ENCODE results near the gene TSPAN7. TPM values are rescaled to one million over a fixed set of nuclear protein-coding genes. Genes with fewer than 3 reads are reported as not detected.

The TSPAN7 gene
- total RNA-seq, 1 donor from 2014 or later, result 21.8 TPM

GRCh38 chrX:38552721-38553120, 8.6 kb upstream of the TSPAN7 start:
- Mint-ChIP-seq H3K27ac (no peak overlapping the region), H3K36me3 (ENCODE audit: insufficient read depth) (no peaks in the 10 kb centered on the region), H3K4me1 (ENCODE audit: low read depth) (no peaks in the 10 kb centered on the region), H3K9me3 (ENCODE audit: low read depth) (peaks cover 26% of the 10 kb centered on the region), H3K27me3 (no peaks in the 10 kb centered on the region), H3K4me3 (ENCODE audit: low read depth) (no peak overlapping the region)
- no peak for DNase-seq (ENCODE audit: low spot score, unreplicated experiment)
- TF ChIP-seq, protein P1, sequence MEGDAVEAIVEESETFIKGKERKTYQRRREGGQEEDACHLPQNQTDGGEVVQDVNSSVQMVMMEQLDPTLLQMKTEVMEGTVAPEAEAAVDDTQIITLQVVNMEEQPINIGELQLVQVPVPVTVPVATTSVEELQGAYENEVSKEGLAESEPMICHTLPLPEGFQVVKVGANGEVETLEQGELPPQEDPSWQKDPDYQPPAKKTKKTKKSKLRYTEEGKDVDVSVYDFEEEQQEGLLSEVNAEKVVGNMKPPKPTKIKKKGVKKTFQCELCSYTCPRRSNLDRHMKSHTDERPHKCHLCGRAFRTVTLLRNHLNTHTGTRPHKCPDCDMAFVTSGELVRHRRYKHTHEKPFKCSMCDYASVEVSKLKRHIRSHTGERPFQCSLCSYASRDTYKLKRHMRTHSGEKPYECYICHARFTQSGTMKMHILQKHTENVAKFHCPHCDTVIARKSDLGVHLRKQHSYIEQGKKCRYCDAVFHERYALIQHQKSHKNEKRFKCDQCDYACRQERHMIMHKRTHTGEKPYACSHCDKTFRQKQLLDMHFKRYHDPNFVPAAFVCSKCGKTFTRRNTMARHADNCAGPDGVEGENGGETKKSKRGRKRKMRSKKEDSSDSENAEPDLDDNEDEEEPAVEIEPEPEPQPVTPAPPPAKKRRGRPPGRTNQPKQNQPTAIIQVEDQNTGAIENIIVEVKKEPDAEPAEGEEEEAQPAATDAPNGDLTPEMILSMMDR (IDR thresholded peaks at IDR 0.05; ENCODE audit: unreplicated experiment), result no peak

GRCh38 chrX:38558686-38559085, 2.7 kb upstream of the TSPAN7 start:
- Mint-ChIP-seq H3K36me3 (ENCODE audit: insufficient read depth) (no peaks in the 10 kb centered on the region), H3K27ac (no peak overlapping the region), H3K27me3 (no peaks in the 10 kb centered on the region), H3K4me1 (ENCODE audit: low read depth) (peaks cover 2% of the 10 kb centered on the region), H3K4me3 (ENCODE audit: low read depth) (no peak overlapping the region), H3K9me3 (ENCODE audit: low read depth) (peaks cover 3% of the 10 kb centered on the region)
- TF ChIP-seq, protein P1 (IDR thresholded peaks at IDR 0.05; ENCODE audit: unreplicated experiment), result no peak
- DNase-seq (ENCODE audit: low spot score, unreplicated experiment), result no peak

GRCh38 chrX:38560776-38561125, 591 bp upstream of the TSPAN7 start:
- peaks cover 2% of the 10 kb centered on the region for H3K4me1 Mint-ChIP-seq (ENCODE audit: low read depth)
- H3K36me3 Mint-ChIP-seq (ENCODE audit: insufficient read depth), result no peaks in the 10 kb centered on the region
- TF ChIP-seq, protein P1 (IDR thresholded peaks at IDR 0.05; ENCODE audit: unreplicated experiment), result no peak
- no peak overlapping the region for H3K27ac Mint-ChIP-seq
- H3K9me3 Mint-ChIP-seq (ENCODE audit: low read depth), result no peaks in the 10 kb centered on the region
- peak overlapping the region; percentile 61 for H3K4me3 Mint-ChIP-seq (ENCODE audit: low read depth)
- no peak for DNase-seq (ENCODE audit: low spot score, unreplicated experiment)
- no peaks in the 10 kb centered on the region for H3K27me3 Mint-ChIP-seq

DNA sequence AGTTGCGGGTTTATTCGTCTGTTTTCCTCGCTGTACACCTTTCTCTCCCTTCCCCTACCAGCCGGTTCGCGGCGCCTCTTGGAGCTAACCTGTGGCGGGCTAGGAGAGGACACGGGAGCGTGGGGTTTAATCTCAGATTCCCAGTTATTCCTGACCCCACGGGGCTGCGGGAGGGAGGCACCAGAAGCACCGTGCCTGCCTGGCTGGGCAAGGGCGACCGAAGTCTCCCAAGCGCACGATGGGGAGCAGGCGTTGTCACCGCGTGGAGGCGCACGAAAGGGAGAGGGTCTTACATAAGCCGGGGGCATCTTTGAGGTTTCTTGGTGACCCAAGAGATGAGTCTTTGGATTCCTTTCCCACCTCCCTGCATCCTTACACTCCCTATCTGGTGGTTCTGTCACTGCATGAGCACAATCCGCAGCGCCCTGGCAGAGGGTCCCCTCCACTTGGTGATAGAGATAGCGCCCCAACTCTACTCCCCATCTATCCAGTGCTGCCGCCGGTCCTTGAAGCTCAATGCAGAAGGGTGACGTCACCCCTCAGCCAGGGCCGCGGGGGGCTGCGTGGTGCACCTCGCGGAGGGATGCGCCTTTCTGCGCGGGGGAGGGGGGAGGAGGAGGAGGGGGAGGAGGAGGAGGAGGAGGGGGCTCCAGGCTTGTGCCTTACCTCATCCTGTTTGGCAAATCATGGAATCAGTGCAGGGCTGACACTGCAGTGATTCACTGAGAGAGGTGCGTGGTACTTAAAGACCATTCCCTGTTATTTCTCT, 793 bp downstream of the TSPAN7 start:
- no peaks in the 10 kb centered on the region for H3K27me3 Mint-ChIP-seq
- no peaks in the 10 kb centered on the region for H3K36me3 Mint-ChIP-seq (ENCODE audit: insufficient read depth)
- TF ChIP-seq, protein P1 (IDR thresholded peaks at IDR 0.05; ENCODE audit: unreplicated experiment), result no peak
- peaks cover 2% of the 10 kb centered on the region for H3K4me1 Mint-ChIP-seq (ENCODE audit: low read depth)
- peak overlapping the region; percentile 92 for H3K4me3 Mint-ChIP-seq (ENCODE audit: low read depth)
- no peak overlapping the region for H3K27ac Mint-ChIP-seq
- no peaks in the 10 kb centered on the region for H3K9me3 Mint-ChIP-seq (ENCODE audit: low read depth)
- peak; percentile 12 for DNase-seq (ENCODE audit: low spot score, unreplicated experiment)

DNA sequence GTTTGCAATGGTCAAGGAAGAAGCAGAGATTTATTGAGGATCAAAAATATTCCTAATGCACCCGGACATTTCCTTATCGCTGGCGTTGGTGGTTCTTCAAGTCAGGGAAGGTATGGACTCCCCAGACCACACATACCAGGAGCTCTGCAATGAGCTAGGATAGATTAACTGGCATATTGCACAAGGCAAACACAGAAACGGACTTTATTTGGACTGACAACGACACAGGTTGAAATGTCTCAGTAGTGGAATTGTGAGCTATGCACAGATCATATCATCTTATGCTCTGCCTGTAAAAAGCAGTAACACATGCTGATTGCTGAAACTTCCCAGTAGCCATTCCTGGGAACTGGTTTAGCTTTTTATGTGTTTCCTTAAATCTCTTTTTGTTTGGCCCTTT, 1.7 kb downstream of the TSPAN7 start:
- Mint-ChIP-seq H3K36me3 (ENCODE audit: insufficient read depth) (no peaks in the 10 kb centered on the region), H3K27ac (no peak overlapping the region), H3K27me3 (no peaks in the 10 kb centered on the region), H3K4me1 (ENCODE audit: low read depth) (peaks cover 2% of the 10 kb centered on the region), H3K4me3 (ENCODE audit: low read depth) (peak overlapping the region; percentile 92), H3K9me3 (ENCODE audit: low read depth) (peaks cover 2% of the 10 kb centered on the region)
- DNase-seq (ENCODE audit: low spot score, unreplicated experiment), result no peak
- TF ChIP-seq, protein P1 (IDR thresholded peaks at IDR 0.05; ENCODE audit: unreplicated experiment), result no peak
